CD4-positive, CD25-positive, alpha-beta regulatory T cell (primary cell): ENCODE data around the gene KCNJ15. TPM values are rescaled to one million over a fixed set of nuclear protein-coding genes. Genes with fewer than 3 reads are reported as not detected.

Experiments used
- ATAC-seq, 2 donors: fragments of 150-1000 bp; cut with Tn5 transposase; one replicate each; pipeline ENCODE4 v1.10.0; 2021; ENCODE audit warnings: low read depth in 2 of 2, moderate number of reproducible peaks in 2 of 2, moderate library complexity in 1 of 2
- DNase-seq, 3 donors: peaks; one replicate each; pipeline versions ENCODE4 v3.0.0 to v3.0.0-alpha.2; 2012 to 2022; ENCODE audit warnings: mixed read lengths in 1 of 3
- H3K27ac ChIP-seq: one replicate; pipeline ENCODE4 v1.7.0; 2013; ENCODE audit warnings: mild to moderate bottlenecking, low read length; ENCODE audit not compliant: insufficient read depth, poor library complexity, severe bottlenecking
- H3K27me3 ChIP-seq: one replicate; pipeline ENCODE4 v1.7.0; 2013; ENCODE audit warnings: low read length; ENCODE audit not compliant: control insufficient read depth, insufficient read depth
- H3K36me3 ChIP-seq: one replicate; pipeline ENCODE4 v1.7.0; 2013; ENCODE audit warnings: mild to moderate bottlenecking, low read length, moderate library complexity; ENCODE audit not compliant: control insufficient read depth, insufficient read depth
- H3K4me1 ChIP-seq: 2 replicates; pipeline ENCODE4 v1.7.0; 2013; ENCODE audit warnings: mild to moderate bottlenecking, low read length; ENCODE audit not compliant: insufficient read depth, control insufficient read depth, poor library complexity, severe bottlenecking
- H3K4me3 ChIP-seq: one replicate; pipeline ENCODE4 v1.7.0; 2013; ENCODE audit warnings: low read depth, mild to moderate bottlenecking, low read length, moderate library complexity
- H3K9me3 ChIP-seq, 2 experiments: 1 replicate in 1 of 2; 2 replicates in 1 of 2; pipeline ENCODE4 v1.7.0; 2013; ENCODE audit warnings: low read length in 2 of 2, mild to moderate bottlenecking in 1 of 2, moderate library complexity in 1 of 2; ENCODE audit not compliant: control insufficient read depth in 2 of 2
- H3K27ac Mint-ChIP-seq, 3 donors: one replicate each; pipeline ENCODE4 v1.8.0; 2020 to 2022; ENCODE audit warnings: mild to moderate bottlenecking in 3 of 3, mixed read lengths in 3 of 3, moderate library complexity in 2 of 3
- H3K27me3 Mint-ChIP-seq: one replicate; pipeline ENCODE4 v1.8.0; 2022; ENCODE audit warnings: mild to moderate bottlenecking, mixed read lengths
- H3K36me3 Mint-ChIP-seq: one replicate; pipeline ENCODE4 v1.8.0; 2020; ENCODE audit warnings: mixed read lengths
- H3K4me1 Mint-ChIP-seq, 4 donors: one replicate each; pipeline ENCODE4 v1.8.0; 2020 to 2022; ENCODE audit warnings: mixed read lengths in 4 of 4, mild to moderate bottlenecking in 1 of 4
- H3K4me3 Mint-ChIP-seq, 4 donors: one replicate each; pipeline ENCODE4 v1.8.0; 2020 to 2022; ENCODE audit warnings: mild to moderate bottlenecking in 4 of 4, mixed read lengths in 4 of 4, moderate library complexity in 3 of 4
- H3K9me3 Mint-ChIP-seq, 7 donors: one replicate each; pipeline ENCODE4 v1.8.0; 2020 to 2022; ENCODE audit warnings: mixed read lengths in 7 of 7, mild to moderate bottlenecking in 3 of 7, moderate library complexity in 2 of 7
- polyA plus RNA-seq, 4 donors: library from polyadenylated mRNA; unstranded; fragments of 300-500 nt; fragmentation: Illumina TruSeq; gene quantifications; one replicate each; pipeline ENCODE4 v1.2.3, GENCODE V29; 2021
- total RNA-seq: library from RNA; stranded (reverse); gene quantifications from one replicate; pipeline ENCODE4 v1.2.3, GENCODE V29; 2022

The KCNJ15 gene
- total and polyA plus RNA-seq, 5 donors from 2014 or later = 0.10 TPM; not detected in 4

DNA sequence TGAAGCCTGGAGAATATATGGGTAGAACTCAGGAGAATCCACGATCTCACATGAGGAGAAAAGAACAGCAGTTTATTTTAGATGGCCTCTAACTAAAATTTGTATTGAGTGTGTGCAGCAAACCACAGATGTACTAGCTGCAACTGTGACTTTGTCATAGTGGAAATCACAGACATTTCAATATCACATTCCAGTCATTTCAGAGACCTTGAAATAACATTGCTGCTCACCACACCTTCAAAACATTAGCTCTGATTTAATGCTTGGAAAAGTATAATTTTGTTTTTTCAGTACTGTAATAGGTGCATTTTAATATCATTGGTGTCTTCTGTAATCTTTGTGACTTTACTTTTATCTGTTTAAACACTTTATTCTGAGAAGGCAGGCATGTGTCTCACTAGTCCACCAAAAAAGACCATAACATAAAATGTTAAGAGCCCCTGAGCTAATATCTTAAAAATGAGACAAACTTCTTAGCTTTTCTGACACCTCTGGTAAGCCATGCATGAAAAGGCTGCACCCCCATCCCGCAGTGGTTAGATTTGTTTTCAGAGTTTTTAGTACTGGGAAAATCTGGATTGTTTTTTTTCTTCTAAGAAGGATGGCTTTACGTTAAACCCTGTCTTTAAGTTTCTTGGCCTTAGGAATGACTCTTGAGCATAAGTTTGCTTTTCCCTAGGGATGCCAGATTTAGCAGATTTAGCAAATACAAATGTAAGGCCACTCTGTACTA is 30.1 kb downstream of the KCNJ15 start:
- H3K36me3 ChIP-seq = no peaks in the 10 kb centered on the region
- no peaks in the 10 kb centered on the region for H3K4me1 Mint-ChIP-seq
- H3K4me1 ChIP-seq = no peaks in the 10 kb centered on the region
- ATAC-seq (no peak), DNase-seq (no peak)
- no peak overlapping the region for H3K4me3 ChIP-seq
- no peaks in the 10 kb centered on the region for H3K27me3 ChIP-seq
- no peaks in the 10 kb centered on the region for H3K27me3 Mint-ChIP-seq
- no peak overlapping the region for H3K4me3 Mint-ChIP-seq
- H3K9me3 Mint-ChIP-seq = peaks cover 0 to 4% (median 0%) of the 10 kb centered on the region in 7 donors
- no peak overlapping the region for H3K27ac ChIP-seq
- H3K36me3 Mint-ChIP-seq = no peaks in the 10 kb centered on the region
- no peak overlapping the region for H3K27ac Mint-ChIP-seq
- H3K9me3 ChIP-seq = no peaks in the 10 kb centered on the region

DNA sequence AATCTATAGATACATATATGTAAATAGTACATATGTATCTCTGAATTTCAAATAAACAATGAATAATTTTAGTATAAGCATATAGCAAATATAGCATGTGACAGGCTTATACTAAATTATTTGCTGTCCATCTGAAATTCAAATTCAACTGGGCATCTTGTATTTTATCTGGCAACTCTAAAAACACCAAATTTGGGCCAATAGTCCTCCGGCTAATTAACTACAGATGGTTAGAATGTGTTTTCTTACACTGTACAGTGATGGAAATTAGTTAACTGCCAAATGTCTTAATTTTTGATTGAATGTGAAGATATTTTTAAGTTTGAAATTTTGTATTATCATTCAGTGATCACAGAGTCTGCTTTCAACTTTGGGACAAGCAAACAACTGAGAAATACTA is 30.7 kb downstream of the KCNJ15 start:
- no peaks in the 10 kb centered on the region for H3K36me3 Mint-ChIP-seq
- H3K27me3 Mint-ChIP-seq = no peaks in the 10 kb centered on the region
- H3K9me3 Mint-ChIP-seq = peaks cover 0 to 4% (median 0%) of the 10 kb centered on the region in 7 donors
- no peak overlapping the region for H3K4me3 Mint-ChIP-seq
- H3K36me3 ChIP-seq = no peaks in the 10 kb centered on the region
- no peaks in the 10 kb centered on the region for H3K4me1 Mint-ChIP-seq
- H3K27me3 ChIP-seq = no peaks in the 10 kb centered on the region
- no peak overlapping the region for H3K27ac ChIP-seq
- no peaks in the 10 kb centered on the region for H3K4me1 ChIP-seq
- H3K9me3 ChIP-seq = no peaks in the 10 kb centered on the region
- no peak overlapping the region for H3K4me3 ChIP-seq
- H3K27ac Mint-ChIP-seq = no peak overlapping the region
- DNase-seq = no peak
- no peak for ATAC-seq

- Histone ChIP-seq H3K27ac (no peak overlapping the region), H3K27me3 (no peaks in the 10 kb centered on the region)
- no peak for ATAC-seq
These were observed 33.1 kb downstream of the KCNJ15 start for GRCh38 chr21:38289705-38290485.

GRCh38 chr21:38290809-38291208 is 34.0 kb downstream of the KCNJ15 start:
- no peak for ATAC-seq

More at GRCh38 chr21:38289705-38290485, 33.1 kb downstream of the KCNJ15 start:
- Histone ChIP-seq H3K4me1 (no peaks in the 10 kb centered on the region), H3K9me3 (no peaks in the 10 kb centered on the region), H3K4me3 (no peak overlapping the region), H3K36me3 (no peaks in the 10 kb centered on the region)
- H3K4me3 Mint-ChIP-seq = no peak overlapping the region
- peaks cover 7% of the 10 kb centered on the region for H3K27me3 Mint-ChIP-seq
- H3K4me1 Mint-ChIP-seq = no peaks in the 10 kb centered on the region
- DNase-seq = no peak
- H3K36me3 Mint-ChIP-seq = no peaks in the 10 kb centered on the region
- H3K27ac Mint-ChIP-seq = no peak overlapping the region
- H3K9me3 Mint-ChIP-seq = peaks cover 0 to 6% (median 0%) of the 10 kb centered on the region in 7 donors

DNA sequence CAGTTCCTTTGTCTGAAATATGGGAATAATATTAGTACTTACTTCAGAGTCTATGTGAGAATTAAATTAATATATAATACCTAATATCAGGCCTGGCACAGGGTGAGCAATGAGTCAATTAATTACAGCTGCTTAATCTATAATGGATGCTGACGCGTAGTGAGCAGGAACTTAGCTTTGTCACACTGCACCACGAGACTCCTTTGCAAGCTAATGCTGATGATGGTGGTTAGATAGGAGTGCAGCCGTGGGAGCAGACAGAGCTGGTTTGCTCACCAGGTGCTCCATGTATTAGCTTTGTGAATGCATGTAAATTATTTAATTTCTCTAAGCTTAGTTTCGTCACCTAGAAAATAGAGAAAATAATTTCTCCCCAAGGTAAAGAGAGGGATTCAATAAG is 35.1 kb downstream of the KCNJ15 start:
- Histone ChIP-seq H3K4me3 (no peak overlapping the region), H3K4me1 (no peaks in the 10 kb centered on the region), H3K27ac (no peak overlapping the region), H3K27me3 (no peaks in the 10 kb centered on the region), H3K36me3 (no peaks in the 10 kb centered on the region), H3K9me3 (no peaks in the 10 kb centered on the region)
- H3K27me3 Mint-ChIP-seq = peaks cover 12% of the 10 kb centered on the region
- ATAC-seq (no peak), DNase-seq (no peak)
- no peak overlapping the region for H3K4me3 Mint-ChIP-seq
- no peaks in the 10 kb centered on the region for H3K4me1 Mint-ChIP-seq
- H3K27ac Mint-ChIP-seq = no peak overlapping the region
- peaks cover 0 to 6% (median 0%) of the 10 kb centered on the region in 7 donors for H3K9me3 Mint-ChIP-seq
- H3K36me3 Mint-ChIP-seq = no peaks in the 10 kb centered on the region

More at GRCh38 chr21:38290809-38291208, 34.0 kb downstream of the KCNJ15 start:
- Mint-ChIP-seq H3K4me1 (no peaks in the 10 kb centered on the region), H3K9me3 (peaks cover 0 to 6% (median 0%) of the 10 kb centered on the region in 7 donors), H3K27me3 (peaks cover 10% of the 10 kb centered on the region), H3K27ac (no peak overlapping the region), H3K4me3 (no peak overlapping the region), H3K36me3 (no peaks in the 10 kb centered on the region)
- no peak overlapping the region for H3K27ac ChIP-seq
- no peaks in the 10 kb centered on the region for H3K9me3 ChIP-seq
- H3K36me3 ChIP-seq = no peaks in the 10 kb centered on the region
- no peak for DNase-seq
- H3K27me3 ChIP-seq = no peaks in the 10 kb centered on the region
- H3K4me1 ChIP-seq = no peaks in the 10 kb centered on the region
- H3K4me3 ChIP-seq = no peak overlapping the region

- H3K9me3 Mint-ChIP-seq = peaks cover 0 to 6% (median 0%) of the 10 kb centered on the region in 7 donors
- H3K36me3 Mint-ChIP-seq = no peaks in the 10 kb centered on the region
- peaks cover 14% of the 10 kb centered on the region for H3K27me3 Mint-ChIP-seq
- no peaks in the 10 kb centered on the region for H3K27me3 ChIP-seq
- H3K27ac Mint-ChIP-seq = no peak overlapping the region
- H3K4me3 ChIP-seq = no peak overlapping the region
- no peak overlapping the region for H3K4me3 Mint-ChIP-seq
- H3K36me3 ChIP-seq = no peaks in the 10 kb centered on the region
- H3K4me1 ChIP-seq = no peaks in the 10 kb centered on the region
- H3K4me1 Mint-ChIP-seq = no peaks in the 10 kb centered on the region
- no peak for DNase-seq
- no peak overlapping the region for H3K27ac ChIP-seq
- ATAC-seq = no peak
- no peaks in the 10 kb centered on the region for H3K9me3 ChIP-seq
These were observed 36.3 kb downstream of the KCNJ15 start for GRCh38 chr21:38293113-38293512.

GRCh38 chr21:38293765-38294164 is 37.0 kb downstream of the KCNJ15 start:
- Mint-ChIP-seq H3K4me3 (no peak overlapping the region), H3K9me3 (peaks cover 0 to 6% (median 0%) of the 10 kb centered on the region in 7 donors), H3K36me3 (no peaks in the 10 kb centered on the region), H3K4me1 (no peaks in the 10 kb centered on the region), H3K27me3 (peaks cover 17% of the 10 kb centered on the region), H3K27ac (no peak overlapping the region)
- no peak for DNase-seq
- no peaks in the 10 kb centered on the region for H3K27me3 ChIP-seq
- no peak overlapping the region for H3K4me3 ChIP-seq
- H3K9me3 ChIP-seq = no peaks in the 10 kb centered on the region
- H3K27ac ChIP-seq = no peak overlapping the region
- no peaks in the 10 kb centered on the region for H3K4me1 ChIP-seq
- H3K36me3 ChIP-seq = no peaks in the 10 kb centered on the region
- ATAC-seq = no peak
